Osteocyte (in vitro differentiated cells): ENCODE data around the gene RAC2. TPM values are rescaled to one million over a fixed set of nuclear protein-coding genes. Genes with fewer than 3 reads are reported as not detected.

ENCODE experiments used
- DNase-seq: peaks from one replicate; pipeline ENCODE4 v3.0.0; 2021; ENCODE audit warnings: mixed read lengths; ENCODE audit not compliant: unreplicated experiment; ENCODE audit errors: extremely low spot score
- H3K27ac Mint-ChIP-seq: one replicate; pipeline ENCODE4 v1.8.0; 2021; ENCODE audit warnings: mild to moderate bottlenecking, mixed read lengths; ENCODE audit not compliant: unreplicated experiment
- H3K27me3 Mint-ChIP-seq: one replicate; pipeline ENCODE4 v1.8.0; 2021; ENCODE audit warnings: mixed read lengths; ENCODE audit not compliant: unreplicated experiment
- H3K36me3 Mint-ChIP-seq: one replicate; pipeline ENCODE4 v1.8.0; 2021; ENCODE audit warnings: mixed read lengths; ENCODE audit not compliant: unreplicated experiment
- H3K4me1 Mint-ChIP-seq: one replicate; pipeline ENCODE4 v1.8.0; 2021; ENCODE audit warnings: mixed read lengths; ENCODE audit not compliant: unreplicated experiment
- H3K4me3 Mint-ChIP-seq: one replicate; pipeline ENCODE4 v1.8.0; 2021; ENCODE audit warnings: mild to moderate bottlenecking, moderate library complexity, mixed read lengths; ENCODE audit not compliant: unreplicated experiment
- H3K9me3 Mint-ChIP-seq: one replicate; pipeline ENCODE4 v1.8.0; 2021; ENCODE audit warnings: mixed read lengths; ENCODE audit not compliant: unreplicated experiment
- total RNA-seq: library from RNA; stranded (reverse); gene quantifications from 2 replicates; pipeline ENCODE4 v1.2.1, GENCODE V29; 2021
- TF ChIP-seq, protein P1 (sequence below): fragments of 200-600 bp; sonication (generic); IDR thresholded peaks from 2 replicates; pipeline ENCODE4 v1.5.0; 2021; ENCODE audit warnings: antibody characterized with exemption, mild to moderate bottlenecking, moderate library complexity

RAC2 gene
- total RNA-seq, 1 donor from 2014 or later = not detected

DNA sequence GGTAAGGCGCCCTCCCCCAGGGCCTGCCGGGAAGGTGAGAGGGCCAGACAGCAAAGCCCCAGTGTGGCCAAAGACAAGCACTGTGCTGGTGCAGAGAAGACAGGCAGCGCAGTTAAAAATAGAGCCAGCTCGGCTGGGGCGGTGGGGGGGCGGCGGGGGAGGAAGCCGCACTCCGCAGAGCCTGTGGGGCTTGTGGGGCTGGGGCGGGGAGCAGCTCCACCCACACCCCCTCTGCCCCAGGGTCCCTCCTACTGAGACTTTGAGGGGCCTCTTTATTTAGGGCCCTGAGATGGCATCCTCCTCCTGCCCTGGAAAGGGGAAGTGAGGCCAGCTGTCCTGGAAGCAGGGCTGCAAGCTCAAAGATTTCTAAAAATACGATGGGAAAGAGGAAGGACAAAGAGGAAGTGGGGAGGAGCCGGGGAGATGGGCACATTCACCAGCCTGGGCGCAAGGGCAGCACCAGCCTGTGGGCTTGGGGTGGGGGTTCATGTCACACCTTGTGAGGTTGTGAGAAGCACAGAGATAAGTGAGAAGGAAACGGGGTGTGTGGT lies 40.8 kb upstream of the RAC2 start:
- H3K4me3 Mint-ChIP-seq = no peak overlapping the region
- peaks cover 11% of the 10 kb centered on the region for H3K4me1 Mint-ChIP-seq
- H3K27ac Mint-ChIP-seq = no peak overlapping the region
- TF ChIP-seq, protein P1, sequence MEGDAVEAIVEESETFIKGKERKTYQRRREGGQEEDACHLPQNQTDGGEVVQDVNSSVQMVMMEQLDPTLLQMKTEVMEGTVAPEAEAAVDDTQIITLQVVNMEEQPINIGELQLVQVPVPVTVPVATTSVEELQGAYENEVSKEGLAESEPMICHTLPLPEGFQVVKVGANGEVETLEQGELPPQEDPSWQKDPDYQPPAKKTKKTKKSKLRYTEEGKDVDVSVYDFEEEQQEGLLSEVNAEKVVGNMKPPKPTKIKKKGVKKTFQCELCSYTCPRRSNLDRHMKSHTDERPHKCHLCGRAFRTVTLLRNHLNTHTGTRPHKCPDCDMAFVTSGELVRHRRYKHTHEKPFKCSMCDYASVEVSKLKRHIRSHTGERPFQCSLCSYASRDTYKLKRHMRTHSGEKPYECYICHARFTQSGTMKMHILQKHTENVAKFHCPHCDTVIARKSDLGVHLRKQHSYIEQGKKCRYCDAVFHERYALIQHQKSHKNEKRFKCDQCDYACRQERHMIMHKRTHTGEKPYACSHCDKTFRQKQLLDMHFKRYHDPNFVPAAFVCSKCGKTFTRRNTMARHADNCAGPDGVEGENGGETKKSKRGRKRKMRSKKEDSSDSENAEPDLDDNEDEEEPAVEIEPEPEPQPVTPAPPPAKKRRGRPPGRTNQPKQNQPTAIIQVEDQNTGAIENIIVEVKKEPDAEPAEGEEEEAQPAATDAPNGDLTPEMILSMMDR = no peak
- no peaks in the 10 kb centered on the region for H3K36me3 Mint-ChIP-seq
- H3K9me3 Mint-ChIP-seq = no peaks in the 10 kb centered on the region
- DNase-seq = no peak
- H3K27me3 Mint-ChIP-seq = peaks cover 24% of the 10 kb centered on the region

DNA sequence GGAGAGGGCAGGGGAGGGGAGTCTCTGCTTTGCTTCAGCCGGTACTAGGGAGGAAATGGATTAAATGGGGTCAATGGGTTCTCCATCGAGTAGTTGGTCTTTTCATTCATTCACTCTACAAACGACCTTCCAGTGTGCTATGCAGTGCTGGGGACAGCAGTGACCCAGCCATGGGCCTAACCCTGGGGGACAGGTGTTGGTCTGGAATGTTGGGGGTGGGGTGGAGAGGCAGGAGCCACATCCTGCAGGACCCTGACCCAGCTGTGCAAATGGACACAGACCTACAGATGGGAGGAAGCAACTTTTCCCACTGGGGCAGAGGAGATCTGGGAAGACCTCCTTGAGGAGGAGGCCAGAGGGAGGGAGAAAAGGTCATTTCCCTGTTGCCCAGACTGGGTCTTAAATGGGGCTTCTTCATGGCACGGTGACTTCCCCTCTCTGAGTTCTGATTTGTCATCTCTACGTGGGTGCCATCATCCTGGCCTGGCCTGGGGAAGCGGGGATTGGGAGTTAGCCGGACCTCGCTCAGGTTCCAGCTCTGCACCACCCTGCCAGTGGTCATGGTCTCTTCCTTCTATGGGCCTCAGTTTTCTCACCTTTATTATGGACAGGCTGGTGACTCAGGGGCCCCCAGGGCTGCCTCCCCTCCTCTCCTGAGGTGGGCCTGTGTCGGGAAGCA lies 40.2 kb upstream of the RAC2 start:
- Mint-ChIP-seq H3K27ac (no peak overlapping the region), H3K36me3 (no peaks in the 10 kb centered on the region), H3K4me1 (peaks cover 12% of the 10 kb centered on the region), H3K4me3 (no peak overlapping the region), H3K9me3 (no peaks in the 10 kb centered on the region), H3K27me3 (peaks cover 22% of the 10 kb centered on the region)
- no peak for DNase-seq
- TF ChIP-seq, protein P1 = no peak

DNA sequence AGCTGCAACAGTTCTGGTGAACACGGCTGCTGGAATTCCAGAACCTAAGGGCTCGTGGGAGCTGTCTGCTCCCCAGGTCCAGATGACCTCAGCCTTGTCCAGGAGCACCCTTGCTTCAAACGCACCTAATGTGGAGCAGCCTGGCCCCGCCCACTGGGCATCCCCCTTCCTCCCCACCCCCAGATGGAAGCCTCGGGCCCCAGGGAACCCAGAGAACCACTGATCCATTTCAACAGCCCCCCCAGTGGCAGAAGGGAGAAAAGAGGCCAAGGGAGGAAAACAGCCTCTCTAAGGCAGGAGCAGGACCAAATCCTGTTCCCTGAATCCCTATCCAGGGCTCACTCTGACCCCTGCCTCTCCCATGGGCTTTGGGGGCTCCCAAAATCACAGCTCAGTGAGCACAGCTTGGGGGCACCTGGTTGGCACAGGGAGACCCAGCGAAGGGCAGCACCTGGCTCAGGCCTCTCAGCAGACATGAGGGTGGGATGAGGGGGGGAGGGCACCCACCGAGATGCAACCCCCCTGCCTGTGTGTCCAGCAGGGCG lies 39.4 kb upstream of the RAC2 start:
- peaks cover 19% of the 10 kb centered on the region for H3K27me3 Mint-ChIP-seq
- no peaks in the 10 kb centered on the region for H3K9me3 Mint-ChIP-seq
- peaks cover 19% of the 10 kb centered on the region for H3K4me1 Mint-ChIP-seq
- TF ChIP-seq, protein P1 = no peak
- H3K27ac Mint-ChIP-seq = no peak overlapping the region
- DNase-seq = no peak
- no peaks in the 10 kb centered on the region for H3K36me3 Mint-ChIP-seq
- no peak overlapping the region for H3K4me3 Mint-ChIP-seq

DNA sequence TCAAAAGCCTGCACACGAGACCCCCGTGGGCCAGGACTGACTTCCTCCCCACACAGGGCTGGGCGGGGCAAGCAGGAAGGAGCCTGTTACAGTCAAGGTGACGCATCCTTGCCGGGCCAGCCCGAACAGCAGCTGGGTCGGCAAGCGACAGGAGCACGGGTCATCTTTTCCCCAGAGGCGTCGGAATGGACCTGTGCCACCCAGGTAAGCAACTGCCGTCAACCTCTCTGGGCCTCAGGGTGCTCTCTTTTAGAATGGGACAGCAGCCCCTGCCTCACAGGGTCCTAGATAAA lies 38.3 kb upstream of the RAC2 start, which contains the start of gene CYTH4:
CYTH4 (plus strand) TSS at position 124 of the 293 bp plus-strand sequence; CDS start at position 186, 62 bp downstream.
- Mint-ChIP-seq H3K36me3 (no peaks in the 10 kb centered on the region), H3K9me3 (no peaks in the 10 kb centered on the region), H3K27me3 (peaks cover 19% of the 10 kb centered on the region), H3K4me1 (peaks cover 28% of the 10 kb centered on the region), H3K27ac (no peak within 1 kb of the TSS), H3K4me3 (no peak within 1 kb of the TSS)
- TF ChIP-seq, protein P1 = no peak
- DNase-seq = no peak

DNA sequence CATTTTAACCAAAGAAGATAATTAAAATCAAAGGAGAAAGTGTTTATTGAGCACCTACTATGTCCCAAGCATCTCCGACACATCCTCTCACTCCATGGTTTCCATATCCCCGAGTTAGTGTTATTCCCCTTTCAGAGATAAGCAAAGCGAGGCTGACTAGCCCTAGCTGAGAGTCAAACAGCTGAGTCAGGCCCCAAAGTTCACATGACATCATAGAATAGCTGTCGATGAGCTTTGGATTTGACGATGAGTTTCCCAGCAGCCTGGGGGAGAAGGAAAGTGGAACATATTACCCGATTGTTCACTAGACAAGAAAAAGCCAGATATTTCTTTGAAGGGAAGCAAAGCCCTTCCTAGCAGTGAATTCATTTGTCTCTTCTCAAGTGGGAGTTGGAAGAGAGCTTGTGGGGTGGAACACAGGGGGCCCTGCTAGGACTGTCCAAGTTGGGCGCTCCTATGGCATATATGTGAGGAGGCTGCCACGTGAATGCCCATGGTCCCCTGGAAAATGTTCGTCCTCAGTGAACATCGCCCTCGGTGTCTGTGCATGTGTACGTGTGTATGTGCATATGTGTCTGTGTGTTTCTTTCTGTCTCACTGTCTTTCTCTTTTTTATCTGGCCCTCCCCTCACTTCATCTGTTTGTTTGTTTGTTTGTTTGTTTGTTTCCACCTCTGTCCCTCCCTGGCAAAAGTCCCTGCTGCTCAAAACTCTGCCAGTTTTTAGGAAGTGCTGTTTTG lies 37.7 kb upstream of the RAC2 start:
- TF ChIP-seq, protein P1 = no peak
- H3K27ac Mint-ChIP-seq = no peak overlapping the region
- peaks cover 28% of the 10 kb centered on the region for H3K4me1 Mint-ChIP-seq
- H3K36me3 Mint-ChIP-seq = no peaks in the 10 kb centered on the region
- H3K9me3 Mint-ChIP-seq = no peaks in the 10 kb centered on the region
- no peak for DNase-seq
- no peak overlapping the region for H3K4me3 Mint-ChIP-seq
- H3K27me3 Mint-ChIP-seq = peaks cover 14% of the 10 kb centered on the region
